Ureter (tissue), 1 donor: ENCODE measurements around the gene LRRC17. TPM values are rescaled to one million over a fixed set of nuclear protein-coding genes. Genes with fewer than 3 reads are reported as not detected.
"Not testable (repeated sequence)": the region's sequence is repeated elsewhere in the genome, so short reads cannot be mapped to it uniquely, and the experiment has no call there.

ENCODE experiments used
- DNase-seq: peaks from one replicate; pipeline ENCODE4 v3.0.0-alpha.2; 2020; ENCODE audit warnings: low spot score
- total RNA-seq: library from RNA; stranded (reverse); gene quantifications from one replicate; pipeline ENCODE4 v1.2.4, GENCODE V29; 2023
- donor health status: DM: yes; HTN: yes; CAD: no.

Gene LRRC17
- total RNA-seq, 1 donor from 2014 or later, result 5.2 TPM

GRCh38 chr7:102942181-102942866 is 29.5 kb downstream of the LRRC17 start:
- no peak for DNase-seq

- no peak for DNase-seq
These were observed 30.1 kb downstream of the LRRC17 start for GRCh38 chr7:102942868-102943267.

GRCh38 chr7:102943423-102944169 is 30.8 kb downstream of the LRRC17 start:
- no peak for DNase-seq

- DNase-seq, result no peak
These were observed 31.4 kb downstream of the LRRC17 start for GRCh38 chr7:102944241-102944640.

- DNase-seq, result no peak
These were observed 39.0 kb downstream of the LRRC17 start for GRCh38 chr7:102951839-102952238.

GRCh38 chr7:102953406-102953805 is 40.6 kb downstream of the LRRC17 start:
- no peak for DNase-seq

- DNase-seq, result not testable (repeated sequence)
These were observed 41.6 kb downstream of the LRRC17 start for GRCh38 chr7:102954359-102954758.

- DNase-seq, result not testable (repeated sequence)
These were observed 45.2 kb downstream of the LRRC17 start for GRCh38 chr7:102958004-102958403.

- not testable (repeated sequence) for DNase-seq
These were observed 49.2 kb downstream of the LRRC17 start for GRCh38 chr7:102961993-102962392.

GRCh38 chr7:102966465-102966864 is 53.7 kb downstream of the LRRC17 start:
- DNase-seq, result no peak

GRCh38 chr7:102967798-102968197 is 55.0 kb downstream of the LRRC17 start:
- DNase-seq, result no peak

GRCh38 chr7:102973096-102973802 is 60.4 kb downstream of the LRRC17 start:
- DNase-seq, result no peak

- no peak for DNase-seq
These were observed 61.8 kb downstream of the LRRC17 start for GRCh38 chr7:102974366-102975236.

- DNase-seq, result no peak
These were observed 63.1 kb downstream of the LRRC17 start for GRCh38 chr7:102975854-102976253.

- DNase-seq, result no peak
These were observed 63.7 kb downstream of the LRRC17 start for GRCh38 chr7:102976493-102976892.

- DNase-seq, result not testable (repeated sequence)
These were observed 64.8 kb downstream of the LRRC17 start for GRCh38 chr7:102977586-102977985.

GRCh38 chr7:102978284-102978683 is 65.5 kb downstream of the LRRC17 start:
- DNase-seq, result no peak

- no peak for DNase-seq
These were observed 66.9 kb downstream of the LRRC17 start for GRCh38 chr7:102979670-102980069.

GRCh38 chr7:102981451-102981850 is 68.7 kb downstream of the LRRC17 start:
- no peak for DNase-seq

GRCh38 chr7:102982235-102982634 is 69.4 kb downstream of the LRRC17 start:
- DNase-seq, result no peak

- no peak for DNase-seq
These were observed 70.8 kb downstream of the LRRC17 start for GRCh38 chr7:102983602-102984001.
